Measurements from ENCODE around the gene MYCBP2.
"Not testable (repeated sequence)": the region's sequence is repeated elsewhere in the genome, so short reads cannot be mapped to it uniquely, and the experiment has no call there.

The MYCBP2 gene

DNA sequence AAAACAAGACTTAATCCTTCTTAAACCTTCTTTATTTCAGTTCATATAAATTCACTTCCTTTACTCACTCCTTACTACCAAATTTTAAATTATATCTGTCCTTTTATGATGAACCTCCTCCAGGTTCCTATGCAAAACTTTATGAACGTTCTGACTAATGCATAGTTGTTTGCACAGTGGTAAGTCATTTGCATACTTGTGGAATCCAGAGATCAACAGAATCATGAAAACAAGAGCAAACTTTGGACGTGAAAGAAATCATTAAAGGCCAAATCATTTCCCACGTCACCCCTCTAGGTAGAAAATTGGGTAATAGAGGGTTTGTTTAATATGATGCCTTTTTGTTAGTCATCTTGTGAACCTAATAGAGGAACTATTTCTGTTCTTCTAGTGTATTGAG lies 32.3 kb upstream of the MYCBP2 start:
- H3K4me3 ChIP-seq (ENCODE audit: low read length in 2 of 2): no peak overlapping the region
- H3K27me3 ChIP-seq (ENCODE audit: control insufficient read depth in 1 of 2, insufficient read depth in 2 of 2, low read length in 2 of 2): peaks cover 0 to 4% of the 10 kb centered on the region in 2 donors
- H3K9ac ChIP-seq (ENCODE audit: low read length in 2 of 2): no peak overlapping the region
- H3K4me1 ChIP-seq (ENCODE audit: control insufficient read depth, insufficient read depth, low read length): no peaks in the 10 kb centered on the region
- no peaks in the 10 kb centered on the region for H3K9me3 ChIP-seq (ENCODE audit: control insufficient read depth in 2 of 2, low read length in 2 of 2)
- H3K36me3 ChIP-seq (ENCODE audit: control insufficient read depth in 2 of 2, insufficient read depth in 2 of 2, low read length in 2 of 2): no peaks in the 10 kb centered on the region
- H3K27ac ChIP-seq (ENCODE audit: low read length): no peak overlapping the region

GRCh38 chr13:77358001-77358400 lies 31.1 kb upstream of the MYCBP2 start:
- Histone ChIP-seq H3K4me1 (ENCODE audit: control insufficient read depth, insufficient read depth, low read length) (no peaks in the 10 kb centered on the region), H3K9ac (ENCODE audit: low read length in 2 of 2) (no peak overlapping the region), H3K9me3 (ENCODE audit: control insufficient read depth in 2 of 2, low read length in 2 of 2) (no peaks in the 10 kb centered on the region), H3K27ac (ENCODE audit: low read length) (no peak overlapping the region), H3K4me3 (ENCODE audit: low read length in 2 of 2) (no peak overlapping the region), H3K36me3 (ENCODE audit: control insufficient read depth in 2 of 2, insufficient read depth in 2 of 2, low read length in 2 of 2) (no peaks in the 10 kb centered on the region), H3K27me3 (ENCODE audit: control insufficient read depth in 1 of 2, insufficient read depth in 2 of 2, low read length in 2 of 2) (no peaks in the 10 kb centered on the region)

GRCh38 chr13:77356155-77356554 lies 29.3 kb upstream of the MYCBP2 start:
- Histone ChIP-seq H3K27ac (ENCODE audit: low read length) (no peak overlapping the region), H3K27me3 (ENCODE audit: control insufficient read depth in 1 of 2, insufficient read depth in 2 of 2, low read length in 2 of 2) (no peaks in the 10 kb centered on the region)

DNA sequence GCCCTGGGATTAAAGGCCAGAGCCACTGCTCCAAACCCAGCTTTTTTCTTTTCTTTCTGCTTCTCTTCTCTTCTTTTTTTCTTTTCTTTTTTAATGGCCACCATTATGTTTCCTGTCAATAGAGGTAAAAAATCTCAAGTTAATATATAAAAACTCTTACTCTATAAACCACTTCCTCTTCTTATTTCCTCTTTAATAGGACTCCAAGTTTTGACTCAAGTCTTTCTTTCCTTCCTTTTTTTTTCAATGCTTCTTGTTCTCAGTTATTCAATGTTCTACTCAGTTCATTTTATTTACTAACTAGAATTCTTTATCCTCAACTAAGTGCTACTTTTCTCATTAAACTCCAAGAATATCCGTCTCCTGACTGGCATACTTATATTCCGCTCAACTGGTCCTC lies 27.1 kb upstream of the MYCBP2 start:
- Histone ChIP-seq H3K27ac (ENCODE audit: low read length) (no peak overlapping the region), H3K4me1 (ENCODE audit: control insufficient read depth, insufficient read depth, low read length) (no peaks in the 10 kb centered on the region), H3K27me3 (ENCODE audit: control insufficient read depth in 1 of 2, insufficient read depth in 2 of 2, low read length in 2 of 2) (no peaks in the 10 kb centered on the region), H3K36me3 (ENCODE audit: control insufficient read depth in 2 of 2, insufficient read depth in 2 of 2, low read length in 2 of 2) (no peaks in the 10 kb centered on the region), H3K9ac (ENCODE audit: low read length in 2 of 2) (no peak overlapping the region), H3K9me3 (ENCODE audit: control insufficient read depth in 2 of 2, low read length in 2 of 2) (no peaks in the 10 kb centered on the region), H3K4me3 (ENCODE audit: low read length in 2 of 2) (no peak overlapping the region)

More at GRCh38 chr13:77356155-77356554, 29.3 kb upstream of the MYCBP2 start:
- Histone ChIP-seq H3K4me3 (ENCODE audit: low read length in 2 of 2) (no peak overlapping the region), H3K9ac (ENCODE audit: low read length in 2 of 2) (no peak overlapping the region), H3K4me1 (ENCODE audit: control insufficient read depth, insufficient read depth, low read length) (no peaks in the 10 kb centered on the region), H3K9me3 (ENCODE audit: control insufficient read depth in 2 of 2, low read length in 2 of 2) (no peaks in the 10 kb centered on the region), H3K36me3 (ENCODE audit: control insufficient read depth in 2 of 2, insufficient read depth in 2 of 2, low read length in 2 of 2) (no peaks in the 10 kb centered on the region)

DNA sequence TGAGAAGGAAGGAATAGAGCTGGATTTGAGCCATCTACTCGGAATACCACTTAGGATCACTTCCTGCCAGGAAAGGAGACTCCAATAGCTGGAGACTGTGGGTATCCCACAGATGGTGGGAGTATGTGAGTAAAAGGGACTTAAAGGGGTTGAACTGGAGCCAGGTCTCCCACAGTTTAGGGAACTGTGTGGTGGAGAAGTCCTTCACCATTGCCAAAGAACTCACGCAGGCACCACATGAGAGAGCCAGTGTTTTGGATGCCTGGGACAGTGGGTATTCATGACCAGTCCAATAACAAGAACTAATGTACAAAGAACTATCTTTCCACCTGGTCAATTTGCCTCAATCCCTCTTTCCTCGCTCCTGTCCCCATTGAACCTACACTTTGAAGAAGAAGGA lies 24.4 kb upstream of the MYCBP2 start:
- H3K9me3 ChIP-seq (ENCODE audit: control insufficient read depth in 2 of 2, low read length in 2 of 2): no peaks in the 10 kb centered on the region
- H3K27ac ChIP-seq (ENCODE audit: low read length): no peak overlapping the region
- no peaks in the 10 kb centered on the region for H3K27me3 ChIP-seq (ENCODE audit: control insufficient read depth in 1 of 2, insufficient read depth in 2 of 2, low read length in 2 of 2)
- H3K4me1 ChIP-seq (ENCODE audit: control insufficient read depth, insufficient read depth, low read length): no peaks in the 10 kb centered on the region
- H3K4me3 ChIP-seq (ENCODE audit: low read length in 2 of 2): no peak overlapping the region
- no peak overlapping the region for H3K9ac ChIP-seq (ENCODE audit: low read length in 2 of 2)
- H3K36me3 ChIP-seq (ENCODE audit: control insufficient read depth in 2 of 2, insufficient read depth in 2 of 2, low read length in 2 of 2): no peaks in the 10 kb centered on the region

DNA sequence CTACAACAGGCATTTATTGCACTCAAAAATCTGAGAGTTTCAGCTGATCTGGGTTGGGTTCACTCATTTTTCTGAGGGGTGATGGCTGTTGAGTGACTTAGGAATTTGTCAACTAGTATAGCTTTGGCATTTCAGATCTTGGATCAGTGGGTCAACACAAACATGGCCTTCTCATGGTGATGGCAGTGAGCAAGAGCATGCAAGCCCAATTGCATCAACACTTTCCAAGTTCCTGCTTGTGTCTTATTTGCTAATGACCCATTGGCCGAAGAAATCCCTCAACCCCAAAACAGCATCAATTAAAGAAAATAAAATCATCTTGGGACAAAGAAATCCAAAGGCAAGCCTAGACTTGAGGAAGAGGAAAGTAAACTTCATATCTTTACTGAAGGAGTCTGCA lies 23.9 kb upstream of the MYCBP2 start:
- Histone ChIP-seq H3K4me3 (ENCODE audit: low read length in 2 of 2) (no peak overlapping the region), H3K27me3 (ENCODE audit: control insufficient read depth in 1 of 2, insufficient read depth in 2 of 2, low read length in 2 of 2) (no peaks in the 10 kb centered on the region), H3K9me3 (ENCODE audit: control insufficient read depth in 2 of 2, low read length in 2 of 2) (no peaks in the 10 kb centered on the region), H3K27ac (ENCODE audit: low read length) (no peak overlapping the region), H3K36me3 (ENCODE audit: control insufficient read depth in 2 of 2, insufficient read depth in 2 of 2, low read length in 2 of 2) (no peaks in the 10 kb centered on the region), H3K4me1 (ENCODE audit: control insufficient read depth, insufficient read depth, low read length) (no peaks in the 10 kb centered on the region), H3K9ac (ENCODE audit: low read length in 2 of 2) (no peak overlapping the region)

- no peak overlapping the region for H3K27ac ChIP-seq (ENCODE audit: low read length)
- H3K4me1 ChIP-seq (ENCODE audit: control insufficient read depth, insufficient read depth, low read length): no peaks in the 10 kb centered on the region
- H3K9me3 ChIP-seq (ENCODE audit: control insufficient read depth in 2 of 2, low read length in 2 of 2): no peaks in the 10 kb centered on the region
- H3K4me3 ChIP-seq (ENCODE audit: low read length in 2 of 2): no peak overlapping the region
- no peaks in the 10 kb centered on the region for H3K36me3 ChIP-seq (ENCODE audit: control insufficient read depth in 2 of 2, insufficient read depth in 2 of 2, low read length in 2 of 2)
- H3K27me3 ChIP-seq (ENCODE audit: control insufficient read depth in 1 of 2, insufficient read depth in 2 of 2, low read length in 2 of 2): no peaks in the 10 kb centered on the region
- H3K9ac ChIP-seq (ENCODE audit: low read length in 2 of 2): no peak overlapping the region
These were observed 22.5 kb upstream of the MYCBP2 start for GRCh38 chr13:77349365-77349764.

DNA sequence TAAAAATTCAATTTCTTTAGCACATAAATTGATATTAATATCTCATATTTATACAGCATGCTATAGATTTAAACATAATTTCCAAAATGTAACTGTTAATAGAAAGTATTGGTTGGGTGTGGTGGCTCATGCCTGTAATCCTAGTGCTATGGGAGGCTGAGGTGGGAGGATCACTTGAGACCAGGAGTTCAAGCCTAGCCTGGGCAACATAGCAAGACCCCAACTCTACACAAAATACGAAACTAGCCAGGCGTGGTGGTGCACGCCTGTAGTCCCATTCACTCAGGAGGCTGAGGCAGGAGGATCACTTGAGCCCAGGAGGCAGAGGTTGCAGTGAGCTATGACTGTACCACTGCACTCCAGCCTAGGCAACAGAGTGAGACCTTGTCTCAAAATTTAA lies 20.5 kb upstream of the MYCBP2 start:
- not testable (repeated sequence) for H3K4me1 ChIP-seq (ENCODE audit: control insufficient read depth, insufficient read depth, low read length); H3K27ac ChIP-seq (ENCODE audit: low read length); H3K9me3 ChIP-seq (ENCODE audit: control insufficient read depth in 2 of 2, low read length in 2 of 2); H3K27me3 ChIP-seq (ENCODE audit: control insufficient read depth in 1 of 2, insufficient read depth in 2 of 2, low read length in 2 of 2); H3K36me3 ChIP-seq (ENCODE audit: control insufficient read depth in 2 of 2, insufficient read depth in 2 of 2, low read length in 2 of 2); H3K4me3 ChIP-seq (ENCODE audit: low read length in 2 of 2); H3K9ac ChIP-seq (ENCODE audit: low read length in 2 of 2)

DNA sequence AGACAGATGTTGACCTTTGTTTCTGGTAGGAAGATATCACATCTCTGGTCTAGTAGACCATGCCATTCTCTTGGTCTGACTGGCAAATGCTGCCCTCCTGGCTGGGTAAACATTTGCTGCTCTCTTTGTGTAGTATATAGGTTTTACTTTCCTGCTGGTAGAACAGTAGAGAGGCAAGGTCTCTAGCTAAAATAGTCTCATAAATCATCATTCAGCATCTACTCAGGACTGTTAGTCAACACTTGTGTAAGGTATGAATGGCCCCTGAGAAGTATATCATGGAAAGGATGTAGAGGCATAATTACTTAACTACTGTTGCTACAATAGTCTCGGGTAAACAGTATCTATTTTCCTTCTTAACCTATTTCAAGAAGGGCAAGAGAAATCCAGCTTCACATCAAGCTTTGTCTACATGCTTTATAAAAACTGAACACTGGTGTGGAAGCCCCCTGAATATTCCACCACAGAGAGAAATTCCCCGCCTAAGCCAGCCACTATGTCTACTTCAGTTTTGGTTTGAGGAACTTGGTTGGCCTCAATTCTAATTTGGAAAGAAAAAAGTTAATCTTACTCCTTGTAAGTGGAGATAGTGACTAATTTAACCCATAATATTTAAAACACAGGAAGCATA lies 18.4 kb upstream of the MYCBP2 start:
- Histone ChIP-seq H3K27ac (ENCODE audit: low read length) (no peak overlapping the region), H3K9ac (ENCODE audit: low read length in 2 of 2) (no peak overlapping the region), H3K4me1 (ENCODE audit: control insufficient read depth, insufficient read depth, low read length) (no peaks in the 10 kb centered on the region), H3K27me3 (ENCODE audit: control insufficient read depth in 1 of 2, insufficient read depth in 2 of 2, low read length in 2 of 2) (no peaks in the 10 kb centered on the region), H3K4me3 (ENCODE audit: low read length in 2 of 2) (no peak overlapping the region), H3K36me3 (ENCODE audit: control insufficient read depth in 2 of 2, insufficient read depth in 2 of 2, low read length in 2 of 2) (no peaks in the 10 kb centered on the region), H3K9me3 (ENCODE audit: control insufficient read depth in 2 of 2, low read length in 2 of 2) (no peaks in the 10 kb centered on the region)

DNA sequence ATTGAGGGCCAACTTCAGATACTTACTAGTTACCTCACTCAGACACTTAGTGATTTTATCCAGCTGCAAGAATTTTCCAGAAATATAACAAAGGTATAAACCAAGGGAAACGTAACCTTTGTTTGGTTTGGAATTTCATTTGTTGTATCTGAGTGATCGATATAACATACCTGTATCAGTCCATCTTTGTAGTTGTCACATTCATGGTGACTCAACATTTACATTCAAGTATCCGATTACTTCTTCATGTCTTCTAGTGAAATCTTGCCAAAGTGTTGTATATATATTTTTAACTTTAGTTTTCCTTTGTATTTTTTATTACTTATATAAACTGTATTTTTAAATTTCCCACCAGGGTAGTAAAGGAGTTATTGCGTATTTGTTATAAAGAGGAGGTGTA lies 16.9 kb upstream of the MYCBP2 start:
- H3K27me3 ChIP-seq (ENCODE audit: control insufficient read depth in 1 of 2, insufficient read depth in 2 of 2, low read length in 2 of 2): no peaks in the 10 kb centered on the region
- H3K9ac ChIP-seq (ENCODE audit: low read length in 2 of 2): no peak overlapping the region
- no peak overlapping the region for H3K27ac ChIP-seq (ENCODE audit: low read length)
- H3K4me1 ChIP-seq (ENCODE audit: control insufficient read depth, insufficient read depth, low read length): no peaks in the 10 kb centered on the region
- H3K36me3 ChIP-seq (ENCODE audit: control insufficient read depth in 2 of 2, insufficient read depth in 2 of 2, low read length in 2 of 2): no peaks in the 10 kb centered on the region
- H3K4me3 ChIP-seq (ENCODE audit: low read length in 2 of 2): no peak overlapping the region
- H3K9me3 ChIP-seq (ENCODE audit: control insufficient read depth in 2 of 2, low read length in 2 of 2): no peaks in the 10 kb centered on the region

DNA sequence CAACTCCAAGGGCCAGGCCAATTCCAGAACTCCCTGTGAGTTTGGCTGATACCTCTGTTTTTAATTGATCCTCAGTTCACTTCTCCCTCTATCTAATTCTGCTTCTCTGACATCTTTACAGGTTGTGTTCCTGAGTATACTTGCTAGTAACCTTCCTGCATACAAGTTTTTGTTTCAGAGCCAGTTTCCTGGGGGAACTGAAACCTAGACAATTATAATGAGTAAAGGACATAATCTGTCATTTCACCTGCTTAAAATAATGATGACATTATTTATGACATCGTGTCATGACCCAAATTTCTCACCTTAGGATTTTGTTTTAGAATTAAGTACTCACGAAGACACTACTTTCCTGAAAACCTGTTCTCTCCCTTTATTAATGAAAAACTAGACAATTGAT lies 12.5 kb upstream of the MYCBP2 start:
- no peak overlapping the region for H3K9ac ChIP-seq (ENCODE audit: low read length in 2 of 2)
- H3K27me3 ChIP-seq (ENCODE audit: control insufficient read depth in 1 of 2, insufficient read depth in 2 of 2, low read length in 2 of 2): no peaks in the 10 kb centered on the region
- H3K27ac ChIP-seq (ENCODE audit: low read length): no peak overlapping the region
- no peaks in the 10 kb centered on the region for H3K9me3 ChIP-seq (ENCODE audit: control insufficient read depth in 2 of 2, low read length in 2 of 2)
- H3K4me3 ChIP-seq (ENCODE audit: low read length in 2 of 2): no peak overlapping the region
- no peaks in the 10 kb centered on the region for H3K4me1 ChIP-seq (ENCODE audit: control insufficient read depth, insufficient read depth, low read length)
- H3K36me3 ChIP-seq (ENCODE audit: control insufficient read depth in 2 of 2, insufficient read depth in 2 of 2, low read length in 2 of 2): no peaks in the 10 kb centered on the region

Data from stomach smooth muscle (tissue), 2 donors.